Tibial nerve (tissue), 4 donors: ENCODE data around the gene DAND5. TPM values are rescaled to one million over a fixed set of nuclear protein-coding genes. Genes with fewer than 3 reads are reported as not detected.

Experiments used
- DNase-seq, 2 donors: peaks; one replicate each; pipeline ENCODE4 v3.0.0-alpha.2; 2019; ENCODE audit warnings: low spot score in 2 of 2
- H3K27ac ChIP-seq, 4 donors: fragments of 200-600 bp; sonication (generic) in 3 of 4; one replicate each; pipeline ENCODE4 v1.5.1; 2017 to 2019; ENCODE audit warnings: mild to moderate bottlenecking in 1 of 4
- H3K27me3 ChIP-seq, 2 donors: fragments of 200-600 bp; sonication (generic) in 1 of 2; one replicate each; pipeline versions ENCODE4 v1.5.1 to v1.6.0; 2017 to 2019
- H3K36me3 ChIP-seq, 3 donors: fragments of 200-600 bp; sonication (generic); one replicate each; pipeline ENCODE4 v1.5.1; 2018 to 2019
- H3K4me1 ChIP-seq, 4 donors: fragments of 200-600 bp; sonication (generic) in 3 of 4; one replicate each; pipeline ENCODE4 v1.5.1; 2017 to 2019
- H3K4me3 ChIP-seq, 4 donors: fragments of 200-600 bp; sonication (generic) in 3 of 4; one replicate each; pipeline ENCODE4 v1.5.1; 2017 to 2019; ENCODE audit warnings: mild to moderate bottlenecking in 1 of 4, moderate library complexity in 1 of 4
- H3K9me3 ChIP-seq, 4 donors: fragments of 200-600 bp; sonication (generic) in 3 of 4; one replicate each; pipeline ENCODE4 v1.5.1; 2017 to 2019
- CTCF ChIP-seq, 5 experiments: fragments of 200-600 bp in 3 of 5; fragments of 450-650 bp in 2 of 5; sonication (generic) in 3 of 5; IDR thresholded peaks; one replicate each; pipeline ENCODE4 v1.5.1; 2016 to 2019; ENCODE audit warnings: antibody characterized with exemption in 5 of 5, mild to moderate bottlenecking in 3 of 5, moderate library complexity in 2 of 5
- EP300 ChIP-seq, 2 donors: sonication (generic); formaldehyde crosslinking; IDR thresholded peaks; one replicate each; pipeline ENCODE4 v1.6.1; 2017; ENCODE audit warnings: antibody characterized with exemption in 2 of 2, mild to moderate bottlenecking in 1 of 2
- POLR2A ChIP-seq, 2 donors: fragments of 450-650 bp; IDR thresholded peaks; one replicate each; pipeline ENCODE4 v1.6.1; 2017; ENCODE audit warnings: antibody characterized with exemption in 2 of 2, mild to moderate bottlenecking in 2 of 2, moderate library complexity in 2 of 2
- WGBS, 2 donors: methylation state at CpG; one replicate each; pipeline ENCODE4 v1.1.5; 2018; 5-methylcytosine and 5-hydroxymethylcytosine counted together
- total RNA-seq, 4 donors: library from RNA; depleted of rRNA; stranded (reverse); fragments of >200 nt; gene quantifications; one replicate each; pipeline ENCODE4 v1.1.0, GENCODE V29; 2016

DAND5 gene
- total RNA-seq, 4 donors from 2014 or later = not detected

GRCh38 chr19:12940897-12941296, 28.5 kb upstream of the DAND5 start:
- Histone ChIP-seq H3K4me3 (no peak overlapping the region), H3K4me1 (peaks cover 0 to 68% (median 21%) of the 10 kb centered on the region in 4 donors), H3K27me3 (no peaks in the 10 kb centered on the region), H3K9me3 (no peaks in the 10 kb centered on the region), H3K27ac (peak overlapping the region in 2 of 4 donors; percentile 40 to 91), H3K36me3 (peaks cover 2 to 52% (median 40%) of the 10 kb centered on the region in 3 donors)
- no peak for DNase-seq
- 80 to 86% methylated on average over 2 of the region's 2 CpGs for whole genome bisulfite sequencing, 2 donors
- TF ChIP-seq POLR2A (IDR thresholded peaks at IDR 0.05) = no peak
- no peak for TF ChIP-seq EP300 (IDR thresholded peaks at IDR 0.05)
- no peak for TF ChIP-seq CTCF (IDR thresholded peaks at IDR 0.05)

GRCh38 chr19:12943437-12944044, 25.8 kb upstream of the DAND5 start:
- TF ChIP-seq POLR2A (IDR thresholded peaks at IDR 0.05) = no peak
- no peak for TF ChIP-seq CTCF (IDR thresholded peaks at IDR 0.05)
- TF ChIP-seq EP300 (IDR thresholded peaks at IDR 0.05) = no peak
- Histone ChIP-seq H3K4me3 (no peak overlapping the region), H3K36me3 (peaks cover 2 to 63% (median 50%) of the 10 kb centered on the region in 3 donors), H3K9me3 (no peaks in the 10 kb centered on the region), H3K27me3 (no peaks in the 10 kb centered on the region), H3K27ac (peak overlapping the region in 1 of 4 donors; percentile 11), H3K4me1 (peaks cover 0 to 76% (median 28%) of the 10 kb centered on the region in 4 donors)
- DNase-seq = no peak
- 83 to 86% methylated on average over 18 of the region's 18 CpGs for WGBS, 2 donors

- no peak overlapping the region for H3K4me3 ChIP-seq
- DNase-seq = no peak
- TF ChIP-seq POLR2A (IDR thresholded peaks at IDR 0.05) = no peak
- no peaks in the 10 kb centered on the region for H3K9me3 ChIP-seq
- peaks cover 2 to 69% (median 56%) of the 10 kb centered on the region in 3 donors for H3K36me3 ChIP-seq
- 55 to 56% methylated on average over 2 of the region's 2 CpGs for WGBS, 2 donors
- H3K4me1 ChIP-seq = peaks cover 0 to 75% (median 28%) of the 10 kb centered on the region in 4 donors
- H3K27me3 ChIP-seq = no peaks in the 10 kb centered on the region
- peak overlapping the region in 2 of 4 donors; percentile 95 to 98 for H3K27ac ChIP-seq
Measured at GRCh38 chr19:12944104-12944674, 25.2 kb upstream of the DAND5 start.

- peak; percentile 95 to 96 for DNase-seq
- TF ChIP-seq EP300 (IDR thresholded peaks at IDR 0.05) (peak; percentile 84 to 98), CTCF (IDR thresholded peaks at IDR 0.05) (peak in 2 of 5 experiments; percentile 26 to 58), POLR2A (IDR thresholded peaks at IDR 0.05) (peak; percentile 88 to 89)
- 1 to 3% methylated on average over 15 to 56 of the region's 62 CpGs for WGBS, 2 donors
- peak within 1 kb of the TSS; percentile 72 to 99 (median 94) for H3K4me3 ChIP-seq
- H3K9me3 ChIP-seq = no peaks in the 10 kb centered on the region
- H3K4me1 ChIP-seq = peaks cover 0 to 61% (median 16%) of the 10 kb centered on the region in 4 donors
- H3K27ac ChIP-seq = peak within 1 kb of the TSS; percentile 82 to 98 (median 96)
- H3K27me3 ChIP-seq = no peaks in the 10 kb centered on the region
- peaks cover 2 to 76% (median 57%) of the 10 kb centered on the region in 3 donors for H3K36me3 ChIP-seq
Measured at GRCh38 chr19:12945479-12946091, 23.8 kb upstream of the DAND5 start, which contains the start of gene RAD23A. Gene RAD23A (plus strand): TSS chr19:12945862. CDS start chr19:12945949, 87 bp downstream.

GRCh38 chr19:12946092-12946721, 23.2 kb upstream of the DAND5 start:
- Histone ChIP-seq H3K4me3 (peak overlapping the region; percentile 72 to 99 (median 94)), H3K36me3 (peaks cover 2 to 76% (median 52%) of the 10 kb centered on the region in 3 donors), H3K27me3 (no peaks in the 10 kb centered on the region), H3K4me1 (peaks cover 0 to 54% (median 11%) of the 10 kb centered on the region in 4 donors), H3K27ac (peak overlapping the region; percentile 82 to 98 (median 96)), H3K9me3 (no peaks in the 10 kb centered on the region)
- DNase-seq = no peak
- 1% methylated on average over 16 to 22 of the region's 40 CpGs for WGBS, 2 donors
- TF ChIP-seq CTCF (IDR thresholded peaks at IDR 0.05) (no peak), EP300 (IDR thresholded peaks at IDR 0.05) (no peak), POLR2A (IDR thresholded peaks at IDR 0.05) (no peak)
